ENCODE results near the gene ABHD14A.

GRCh38 chr3:51968170-51968775, 6.6 kb upstream of the ABHD14A start:
- TF ChIP-seq CREB1 (CRISPR knock-in tag; IDR thresholded peaks at IDR 0.05) (no peak), CBFB (CRISPR knock-in tag; IDR thresholded peaks at IDR 0.05; ENCODE audit: low read depth) (no peak), FOXJ3 (CRISPR knock-in tag; IDR thresholded peaks at IDR 0.05; ENCODE audit: borderline replicate concordance) (no peak), ZNF121 (CRISPR knock-in tag; IDR thresholded peaks at IDR 0.05) (no peak), ZNF423 (CRISPR knock-in tag; IDR thresholded peaks at IDR 0.05) (no peak), ELF4 (CRISPR knock-in tag; IDR thresholded peaks at IDR 0.05; ENCODE audit: low read depth) (no peak), FOXK1 (CRISPR knock-in tag; IDR thresholded peaks at IDR 0.05) (no peak), CDX4 (CRISPR knock-in tag; IDR thresholded peaks at IDR 0.05; ENCODE audit: borderline replicate concordance) (no peak), AR (CRISPR knock-in tag; IDR thresholded peaks at IDR 0.05) (no peak), ATF3 (CRISPR knock-in tag; conservative IDR thresholded peaks at IDR 0.05) (no peak), SP1 (CRISPR knock-in tag; conservative IDR thresholded peaks at IDR 0.05) (no peak)
- TF ChIP-seq, protein P1, sequence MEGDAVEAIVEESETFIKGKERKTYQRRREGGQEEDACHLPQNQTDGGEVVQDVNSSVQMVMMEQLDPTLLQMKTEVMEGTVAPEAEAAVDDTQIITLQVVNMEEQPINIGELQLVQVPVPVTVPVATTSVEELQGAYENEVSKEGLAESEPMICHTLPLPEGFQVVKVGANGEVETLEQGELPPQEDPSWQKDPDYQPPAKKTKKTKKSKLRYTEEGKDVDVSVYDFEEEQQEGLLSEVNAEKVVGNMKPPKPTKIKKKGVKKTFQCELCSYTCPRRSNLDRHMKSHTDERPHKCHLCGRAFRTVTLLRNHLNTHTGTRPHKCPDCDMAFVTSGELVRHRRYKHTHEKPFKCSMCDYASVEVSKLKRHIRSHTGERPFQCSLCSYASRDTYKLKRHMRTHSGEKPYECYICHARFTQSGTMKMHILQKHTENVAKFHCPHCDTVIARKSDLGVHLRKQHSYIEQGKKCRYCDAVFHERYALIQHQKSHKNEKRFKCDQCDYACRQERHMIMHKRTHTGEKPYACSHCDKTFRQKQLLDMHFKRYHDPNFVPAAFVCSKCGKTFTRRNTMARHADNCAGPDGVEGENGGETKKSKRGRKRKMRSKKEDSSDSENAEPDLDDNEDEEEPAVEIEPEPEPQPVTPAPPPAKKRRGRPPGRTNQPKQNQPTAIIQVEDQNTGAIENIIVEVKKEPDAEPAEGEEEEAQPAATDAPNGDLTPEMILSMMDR (IDR thresholded peaks at IDR 0.05), result no peak
- TF ChIP-seq, protein P2, sequence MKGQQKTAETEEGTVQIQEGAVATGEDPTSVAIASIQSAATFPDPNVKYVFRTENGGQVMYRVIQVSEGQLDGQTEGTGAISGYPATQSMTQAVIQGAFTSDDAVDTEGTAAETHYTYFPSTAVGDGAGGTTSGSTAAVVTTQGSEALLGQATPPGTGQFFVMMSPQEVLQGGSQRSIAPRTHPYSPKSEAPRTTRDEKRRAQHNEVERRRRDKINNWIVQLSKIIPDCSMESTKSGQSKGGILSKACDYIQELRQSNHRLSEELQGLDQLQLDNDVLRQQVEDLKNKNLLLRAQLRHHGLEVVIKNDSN (CRISPR knock-in tag; IDR thresholded peaks at IDR 0.05), result no peak
